ENCODE data around the gene SETD7. TPM values are rescaled to one million over a fixed set of nuclear protein-coding genes. Genes with fewer than 3 reads are reported as not detected.

SETD7 gene
- total RNA-seq, 2 experiments from 2014 or later = 12.4 to 12.5 TPM

DNA sequence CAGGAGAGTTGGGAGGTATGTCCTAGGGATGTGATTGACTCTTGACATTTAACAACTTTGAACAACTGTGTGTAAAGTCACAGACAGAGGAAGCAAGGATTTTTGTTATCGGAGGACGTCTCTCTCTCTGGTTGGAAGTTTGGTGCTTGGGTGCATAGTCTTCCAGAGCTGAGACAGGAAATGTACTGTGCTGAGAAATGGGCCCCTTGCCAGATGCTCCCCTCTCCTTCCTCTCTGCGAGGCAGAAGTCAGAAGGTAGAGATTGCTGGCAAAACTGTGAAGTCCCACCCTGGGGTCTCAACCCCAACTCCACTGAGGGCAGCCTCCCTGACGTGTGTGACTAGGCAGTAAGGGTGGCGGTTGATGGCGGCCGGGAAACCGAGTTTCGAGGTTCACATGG, 49.2 kb downstream of the SETD7 start:
- intact Hi-C loops (cut with DNase I, micrococcal nuclease) = no loop called here
- ATAC-seq (no peak), DNase-seq (no peak)
- Mint-ChIP-seq H3K4me1 (no peaks in the 10 kb centered on the region), H3K4me3 (no peak overlapping the region), H3K27me3 (no peaks in the 10 kb centered on the region), H3K27ac (no peak overlapping the region), H3K9me3 (ENCODE audit: low read depth) (no peaks in the 10 kb centered on the region), H3K36me3 (ENCODE audit: low read depth) (peaks cover 19% of the 10 kb centered on the region)
- POLR2A ChIA-PET = no interaction called here
- CTCF ChIA-PET = interaction anchor here (0.5 to 1.0 kb wide), 3 partner anchors 9 to 346 kb away, joined by 3 to 4 read pairs (median 4); no protein-coding TSS in a partner anchor

GRCh38 chr4:139503622-139504166, 52.3 kb downstream of the SETD7 start:
- no peaks in the 10 kb centered on the region for H3K4me1 Mint-ChIP-seq
- no peak overlapping the region for H3K27ac Mint-ChIP-seq
- POLR2A ChIA-PET = no interaction called here
- peaks cover 9% of the 10 kb centered on the region for H3K36me3 Mint-ChIP-seq (ENCODE audit: low read depth)
- no peak overlapping the region for H3K4me3 Mint-ChIP-seq
- H3K27me3 Mint-ChIP-seq = no peaks in the 10 kb centered on the region
- intact Hi-C loops (cut with DNase I, micrococcal nuclease) = no loop called here
- H3K9me3 Mint-ChIP-seq (ENCODE audit: low read depth) = no peaks in the 10 kb centered on the region
- DNase-seq = no peak
- ATAC-seq = no peak
- CTCF ChIA-PET = interaction anchor here (0.7 to 1.1 kb wide), 4 partner anchors 27 to 170 kb away, joined by 3 read pairs; no protein-coding TSS in a partner anchor

- no peaks in the 10 kb centered on the region for H3K9me3 Mint-ChIP-seq (ENCODE audit: low read depth)
- H3K27me3 Mint-ChIP-seq = no peaks in the 10 kb centered on the region
- ChIA-PET CTCF (interaction anchor here (0.7 to 0.8 kb wide), 2 partner anchors 28 to 62 kb away, joined by 3 read pairs; no protein-coding TSS in a partner anchor), POLR2A (no interaction called here)
- no peak overlapping the region for H3K4me3 Mint-ChIP-seq
- DNase-seq (no peak), ATAC-seq (no peak)
- H3K4me1 Mint-ChIP-seq = no peaks in the 10 kb centered on the region
- H3K27ac Mint-ChIP-seq = no peak overlapping the region
- intact Hi-C loops (cut with DNase I, micrococcal nuclease) = no loop called here
- H3K36me3 Mint-ChIP-seq (ENCODE audit: low read depth) = peaks cover 9% of the 10 kb centered on the region
Measured at GRCh38 chr4:139501927-139502899, 53.8 kb downstream of the SETD7 start.

GRCh38 chr4:139501527-139501926, 54.5 kb downstream of the SETD7 start:
- Mint-ChIP-seq H3K27ac (no peak overlapping the region), H3K27me3 (no peaks in the 10 kb centered on the region), H3K4me3 (no peak overlapping the region), H3K4me1 (no peaks in the 10 kb centered on the region), H3K9me3 (ENCODE audit: low read depth) (no peaks in the 10 kb centered on the region), H3K36me3 (ENCODE audit: low read depth) (peaks cover 4% of the 10 kb centered on the region)
- ChIA-PET CTCF (interaction anchor here (0.8 to 1.0 kb wide), 2 partner anchors 28 to 85 kb away, joined by 3 to 4 read pairs; no protein-coding TSS in a partner anchor), POLR2A (no interaction called here)
- ATAC-seq (no peak), DNase-seq (no peak)
- intact Hi-C loops (cut with DNase I, micrococcal nuclease) = no loop called here

- Mint-ChIP-seq H3K36me3 (ENCODE audit: low read depth) (peaks cover 4% of the 10 kb centered on the region), H3K27me3 (no peaks in the 10 kb centered on the region), H3K4me3 (no peak overlapping the region), H3K27ac (no peak overlapping the region), H3K4me1 (no peaks in the 10 kb centered on the region), H3K9me3 (ENCODE audit: low read depth) (no peaks in the 10 kb centered on the region)
- ChIA-PET POLR2A (no interaction called here), CTCF (interaction anchor here (0.6 to 1.0 kb wide), 3 partner anchors 27 to 85 kb away, joined by 3 to 4 read pairs (median 3); no protein-coding TSS in a partner anchor)
- DNase-seq = no peak
- intact Hi-C loops (cut with DNase I, micrococcal nuclease) = no loop called here
- no peak for ATAC-seq
Measured at GRCh38 chr4:139501117-139501516, 54.9 kb downstream of the SETD7 start.

- Mint-ChIP-seq H3K9me3 (ENCODE audit: low read depth) (no peaks in the 10 kb centered on the region), H3K36me3 (ENCODE audit: low read depth) (peaks cover 4% of the 10 kb centered on the region), H3K4me3 (no peak overlapping the region), H3K27me3 (no peaks in the 10 kb centered on the region), H3K4me1 (no peaks in the 10 kb centered on the region), H3K27ac (no peak overlapping the region)
- POLR2A ChIA-PET = no interaction called here
- ATAC-seq (no peak), DNase-seq (no peak)
- intact Hi-C loops (cut with DNase I, micrococcal nuclease) = loop anchor here in 1 of 2 experiments (2.0 kb wide), 1 partner anchor 152 kb away; no protein-coding TSS in a partner anchor
- CTCF ChIA-PET = interaction anchor here (1.2 kb wide), 1 partner anchor 83 kb away, joined by 4 read pairs; no protein-coding TSS in a partner anchor
Measured at GRCh38 chr4:139499186-139499585, 56.8 kb downstream of the SETD7 start.

GRCh38 chr4:139493176-139493575, 62.8 kb downstream of the SETD7 start:
- ChIA-PET POLR2A (no interaction called here), CTCF (no interaction called here)
- Mint-ChIP-seq H3K4me1 (no peaks in the 10 kb centered on the region), H3K27me3 (peaks cover 2% of the 10 kb centered on the region), H3K4me3 (no peak overlapping the region), H3K9me3 (ENCODE audit: low read depth) (no peaks in the 10 kb centered on the region), H3K27ac (no peak overlapping the region), H3K36me3 (ENCODE audit: low read depth) (no peaks in the 10 kb centered on the region)
- DNase-seq (no peak), ATAC-seq (no peak)
- intact Hi-C loops (cut with DNase I, micrococcal nuclease) = no loop called here

GRCh38 chr4:139492429-139492828, 63.6 kb downstream of the SETD7 start:
- ChIA-PET POLR2A (no interaction called here), CTCF (no interaction called here)
- H3K36me3 Mint-ChIP-seq (ENCODE audit: low read depth) = no peaks in the 10 kb centered on the region
- H3K4me3 Mint-ChIP-seq = no peak overlapping the region
- H3K9me3 Mint-ChIP-seq (ENCODE audit: low read depth) = no peaks in the 10 kb centered on the region
- H3K4me1 Mint-ChIP-seq = no peaks in the 10 kb centered on the region
- intact Hi-C loops (cut with DNase I, micrococcal nuclease) = no loop called here
- DNase-seq (no peak), ATAC-seq (no peak)
- H3K27me3 Mint-ChIP-seq = peaks cover 2% of the 10 kb centered on the region
- no peak overlapping the region for H3K27ac Mint-ChIP-seq

DNA sequence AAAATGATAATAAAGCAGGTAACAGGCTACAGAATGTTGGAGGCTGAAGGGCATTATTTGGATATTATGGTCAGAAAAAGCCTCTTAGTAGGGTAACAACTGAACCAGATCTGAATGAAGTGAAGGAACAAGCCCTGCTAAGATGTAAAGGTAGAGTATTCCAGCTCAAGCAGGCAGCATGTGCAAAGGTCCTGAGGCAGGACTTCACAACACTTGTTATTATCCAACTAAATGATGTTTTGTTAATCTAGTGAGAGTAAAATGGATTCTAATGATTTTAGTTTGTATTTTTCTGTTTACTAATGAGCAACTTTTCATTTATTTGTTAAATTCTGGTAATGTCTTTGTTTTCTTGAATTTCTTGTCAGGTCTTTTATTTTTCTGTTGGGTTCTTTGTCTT, 66.4 kb downstream of the SETD7 start:
- DNase-seq (no peak), ATAC-seq (no peak)
- Mint-ChIP-seq H3K4me1 (no peaks in the 10 kb centered on the region), H3K4me3 (no peak overlapping the region), H3K36me3 (ENCODE audit: low read depth) (no peaks in the 10 kb centered on the region), H3K9me3 (ENCODE audit: low read depth) (no peaks in the 10 kb centered on the region), H3K27me3 (peaks cover 2% of the 10 kb centered on the region), H3K27ac (no peak overlapping the region)
- intact Hi-C loops (cut with DNase I, micrococcal nuclease) = no loop called here
- ChIA-PET POLR2A (no interaction called here), CTCF (no interaction called here)

- ChIA-PET CTCF (interaction anchor here (0.6 kb wide), 1 partner anchor 45 kb away, joined by 3 read pairs; no protein-coding TSS in a partner anchor), POLR2A (no interaction called here)
- Mint-ChIP-seq H3K27me3 (peaks cover 2% of the 10 kb centered on the region), H3K27ac (no peak overlapping the region), H3K9me3 (ENCODE audit: low read depth) (no peaks in the 10 kb centered on the region), H3K4me1 (no peaks in the 10 kb centered on the region), H3K4me3 (no peak overlapping the region), H3K36me3 (ENCODE audit: low read depth) (no peaks in the 10 kb centered on the region)
- intact Hi-C loops (cut with DNase I, micrococcal nuclease) = no loop called here
- no peak for DNase-seq
- no peak for ATAC-seq
Measured at GRCh38 chr4:139488442-139488841, 67.6 kb downstream of the SETD7 start.

DNA sequence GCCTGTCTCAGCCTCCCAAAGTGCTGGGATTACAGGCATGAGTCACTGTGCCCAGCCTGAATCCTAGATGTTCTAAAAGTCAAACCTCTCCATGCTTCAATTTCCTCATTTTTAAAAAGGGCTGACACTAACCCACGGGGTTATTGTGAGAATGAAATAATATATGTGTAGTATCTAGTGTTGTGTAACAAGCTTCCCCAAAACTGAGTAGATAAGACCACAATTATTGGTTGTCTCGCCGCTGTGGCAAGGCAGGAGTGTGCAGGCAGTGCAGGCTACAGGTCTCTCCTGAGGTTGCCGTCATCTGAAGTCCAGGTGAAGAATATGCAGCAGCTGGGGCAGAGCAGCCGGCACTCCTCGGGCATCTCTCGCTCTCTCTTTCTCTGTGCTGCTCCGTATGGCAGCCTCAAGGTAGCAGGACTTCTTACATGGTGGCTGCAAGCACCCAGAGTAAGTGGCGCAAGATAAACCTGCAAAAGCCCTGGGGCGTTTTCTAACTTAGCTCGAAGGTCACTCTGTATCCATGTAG, 71.2 kb downstream of the SETD7 start:
- Mint-ChIP-seq H3K4me1 (no peaks in the 10 kb centered on the region), H3K27ac (no peak overlapping the region), H3K4me3 (no peak overlapping the region), H3K36me3 (ENCODE audit: low read depth) (no peaks in the 10 kb centered on the region), H3K27me3 (no peaks in the 10 kb centered on the region), H3K9me3 (ENCODE audit: low read depth) (no peaks in the 10 kb centered on the region)
- intact Hi-C loops (cut with DNase I, micrococcal nuclease) = no loop called here
- ChIA-PET CTCF (no interaction called here), POLR2A (no interaction called here)
- DNase-seq = no peak
- ATAC-seq = no peak

- POLR2A ChIA-PET = no interaction called here
- no peak overlapping the region for H3K4me3 Mint-ChIP-seq
- H3K27me3 Mint-ChIP-seq = no peaks in the 10 kb centered on the region
- no peak overlapping the region for H3K27ac Mint-ChIP-seq
- DNase-seq = no peak
- H3K4me1 Mint-ChIP-seq = no peaks in the 10 kb centered on the region
- CTCF ChIA-PET = no interaction called here
- no peak for ATAC-seq
- no peaks in the 10 kb centered on the region for H3K9me3 Mint-ChIP-seq (ENCODE audit: low read depth)
- peaks cover 2% of the 10 kb centered on the region for H3K36me3 Mint-ChIP-seq (ENCODE audit: low read depth)
- intact Hi-C loops (cut with DNase I, micrococcal nuclease) = no loop called here
Measured at GRCh38 chr4:139483000-139483399, 73.0 kb downstream of the SETD7 start.
